Measurements from ENCODE around the gene SYNPR. TPM values are rescaled to one million over a fixed set of nuclear protein-coding genes. Genes with fewer than 3 reads are reported as not detected.

SYNPR gene
- total RNA-seq, 2 experiments from 2014 or later = not detected

GRCh38 chr3:63492464-63492863, 214.4 kb downstream of the SYNPR start:
- no peaks in the 10 kb centered on the region for H3K27me3 Mint-ChIP-seq
- no peaks in the 10 kb centered on the region for H3K9me3 Mint-ChIP-seq
- H3K4me3 Mint-ChIP-seq = no peak overlapping the region
- POLR2A ChIA-PET = no interaction called here
- intact Hi-C loops (cut with micrococcal nuclease) = no loop called here
- no peaks in the 10 kb centered on the region for H3K4me1 Mint-ChIP-seq (ENCODE audit: low read depth)
- CTCF ChIA-PET = no interaction called here
- no peaks in the 10 kb centered on the region for H3K36me3 Mint-ChIP-seq
- H3K27ac Mint-ChIP-seq = no peak overlapping the region
- no peak for DNase-seq

DNA sequence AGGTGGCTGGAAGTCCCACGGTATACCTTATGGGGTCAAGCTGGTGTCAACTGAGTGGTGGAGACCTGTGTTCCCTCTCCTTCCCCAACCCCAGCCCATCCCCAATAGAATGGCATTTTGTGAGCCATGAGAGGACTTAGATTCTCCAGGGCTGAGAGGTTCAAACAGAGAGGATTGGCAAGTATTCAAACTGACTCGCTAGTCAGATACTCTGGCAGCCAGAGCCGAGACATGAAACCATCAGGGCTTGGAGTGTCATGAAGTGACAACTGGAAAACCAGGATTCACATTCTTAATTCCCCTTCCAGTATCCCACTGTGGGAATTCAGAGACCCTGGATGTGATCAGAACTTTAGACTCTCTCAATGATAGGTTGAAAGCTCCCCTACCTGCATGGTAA, 215.0 kb downstream of the SYNPR start:
- Mint-ChIP-seq H3K27me3 (no peaks in the 10 kb centered on the region), H3K36me3 (no peaks in the 10 kb centered on the region), H3K27ac (no peak overlapping the region), H3K9me3 (no peaks in the 10 kb centered on the region), H3K4me1 (ENCODE audit: low read depth) (no peaks in the 10 kb centered on the region), H3K4me3 (no peak overlapping the region)
- intact Hi-C loops (cut with micrococcal nuclease) = no loop called here
- CTCF ChIA-PET = no interaction called here
- POLR2A ChIA-PET = no interaction called here
- no peak for DNase-seq

DNA sequence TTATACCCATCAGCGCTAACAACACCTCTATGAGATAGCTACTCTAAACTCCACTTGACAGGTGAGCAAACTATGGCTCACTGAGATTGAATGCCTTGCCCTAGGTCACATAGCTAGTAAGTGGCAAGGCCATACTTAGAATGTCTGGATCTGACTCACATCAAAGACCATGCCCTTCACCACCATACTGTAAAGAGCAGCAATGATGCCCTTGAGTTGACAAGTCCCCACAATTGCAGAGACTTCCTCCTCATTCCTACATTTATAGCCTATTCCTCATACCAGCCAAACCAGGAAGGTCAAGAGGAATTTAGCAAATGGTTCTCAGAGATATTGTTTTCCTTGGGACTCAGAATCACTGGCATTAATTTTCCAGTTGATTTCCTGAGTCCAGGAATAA, 216.5 kb downstream of the SYNPR start:
- no peak for DNase-seq
- no peaks in the 10 kb centered on the region for H3K27me3 Mint-ChIP-seq
- no peaks in the 10 kb centered on the region for H3K36me3 Mint-ChIP-seq
- intact Hi-C loops (cut with micrococcal nuclease) = no loop called here
- no peak overlapping the region for H3K27ac Mint-ChIP-seq
- H3K4me1 Mint-ChIP-seq (ENCODE audit: low read depth) = no peaks in the 10 kb centered on the region
- ChIA-PET CTCF (no interaction called here), POLR2A (no interaction called here)
- no peak overlapping the region for H3K4me3 Mint-ChIP-seq
- no peaks in the 10 kb centered on the region for H3K9me3 Mint-ChIP-seq

DNA sequence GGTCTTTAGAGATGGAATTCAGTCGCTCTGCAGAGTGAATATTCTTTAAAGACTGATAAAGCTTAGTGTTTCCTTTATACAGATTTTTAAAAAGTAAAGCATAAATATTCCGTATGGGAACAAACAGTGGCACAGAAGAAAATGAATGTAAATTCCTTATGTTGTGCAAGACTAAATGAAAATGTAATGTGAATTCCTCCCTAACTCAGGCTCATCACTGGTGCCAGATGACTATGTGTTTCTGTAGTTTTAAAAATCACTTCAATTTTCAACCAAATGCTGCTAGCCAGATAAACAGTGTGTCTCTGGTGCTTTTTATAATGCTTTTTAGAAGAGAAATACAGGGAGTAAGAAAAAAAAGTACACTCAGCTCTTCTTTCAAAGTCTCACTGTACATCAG, 219.5 kb downstream of the SYNPR start:
- Mint-ChIP-seq H3K4me1 (ENCODE audit: low read depth) (no peaks in the 10 kb centered on the region), H3K27ac (no peak overlapping the region), H3K4me3 (no peak overlapping the region), H3K9me3 (no peaks in the 10 kb centered on the region), H3K27me3 (no peaks in the 10 kb centered on the region), H3K36me3 (no peaks in the 10 kb centered on the region)
- intact Hi-C loops (cut with micrococcal nuclease) = no loop called here
- ChIA-PET CTCF (no interaction called here), POLR2A (no interaction called here)
- no peak for DNase-seq

DNA sequence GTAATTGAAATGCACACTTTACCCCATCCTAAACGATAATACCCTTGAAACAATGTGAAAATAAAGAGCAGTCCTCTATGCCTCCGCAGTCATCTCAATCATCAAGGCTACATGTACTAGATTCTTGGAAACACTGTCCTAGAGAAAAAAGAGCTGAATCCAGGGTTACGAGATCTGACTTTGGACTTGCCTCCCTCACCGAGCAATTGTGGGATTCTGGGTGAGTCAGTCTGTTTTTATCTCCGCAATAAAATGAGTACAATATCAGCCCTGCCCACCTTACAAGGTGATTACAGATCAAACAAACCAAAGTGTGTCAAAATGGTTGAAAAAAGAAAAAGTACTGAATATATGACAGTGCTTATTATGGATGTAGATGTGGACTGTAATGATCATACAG, 222.1 kb downstream of the SYNPR start:
- H3K27me3 Mint-ChIP-seq = no peaks in the 10 kb centered on the region
- H3K4me3 Mint-ChIP-seq = no peak overlapping the region
- H3K4me1 Mint-ChIP-seq (ENCODE audit: low read depth) = no peaks in the 10 kb centered on the region
- intact Hi-C loops (cut with micrococcal nuclease) = no loop called here
- no peak overlapping the region for H3K27ac Mint-ChIP-seq
- H3K36me3 Mint-ChIP-seq = no peaks in the 10 kb centered on the region
- no peak for DNase-seq
- CTCF ChIA-PET = no interaction called here
- POLR2A ChIA-PET = no interaction called here
- H3K9me3 Mint-ChIP-seq = no peaks in the 10 kb centered on the region

- H3K4me3 Mint-ChIP-seq = no peak overlapping the region
- DNase-seq = no peak
- no peaks in the 10 kb centered on the region for H3K27me3 Mint-ChIP-seq
- H3K36me3 Mint-ChIP-seq = no peaks in the 10 kb centered on the region
- H3K27ac Mint-ChIP-seq = no peak overlapping the region
- ChIA-PET POLR2A (no interaction called here), CTCF (no interaction called here)
- H3K9me3 Mint-ChIP-seq = no peaks in the 10 kb centered on the region
- intact Hi-C loops (cut with micrococcal nuclease) = no loop called here
- H3K4me1 Mint-ChIP-seq (ENCODE audit: low read depth) = no peaks in the 10 kb centered on the region
These were observed 230.2 kb downstream of the SYNPR start for GRCh38 chr3:63508305-63508704.

DNA sequence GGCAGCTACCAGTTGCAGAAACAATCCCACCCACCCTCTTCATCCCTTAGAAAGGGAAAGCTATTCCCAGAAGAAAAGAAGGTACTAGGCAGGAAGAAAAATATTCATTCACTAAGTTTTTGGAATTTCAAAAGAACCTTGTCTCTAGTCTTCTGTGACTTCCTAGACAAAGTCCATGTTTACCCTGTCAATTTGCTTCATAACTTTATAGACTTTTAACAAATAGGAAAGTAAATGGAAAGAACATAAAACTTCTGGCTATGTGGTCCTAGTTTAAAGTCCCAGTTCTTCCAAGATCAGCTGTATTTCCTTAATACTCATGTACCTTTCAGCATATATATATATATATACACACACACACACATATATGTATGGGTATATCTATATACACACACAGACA, 230.7 kb downstream of the SYNPR start:
- no peak for DNase-seq
- Mint-ChIP-seq H3K36me3 (no peaks in the 10 kb centered on the region), H3K27ac (no peak overlapping the region), H3K4me1 (ENCODE audit: low read depth) (no peaks in the 10 kb centered on the region), H3K9me3 (no peaks in the 10 kb centered on the region), H3K27me3 (no peaks in the 10 kb centered on the region), H3K4me3 (no peak overlapping the region)
- CTCF ChIA-PET = no interaction called here
- intact Hi-C loops (cut with micrococcal nuclease) = no loop called here
- POLR2A ChIA-PET = no interaction called here

- ChIA-PET POLR2A (no interaction called here), CTCF (no interaction called here)
- intact Hi-C loops (cut with micrococcal nuclease) = no loop called here
- no peaks in the 10 kb centered on the region for H3K36me3 Mint-ChIP-seq
- no peak overlapping the region for H3K4me3 Mint-ChIP-seq
- no peaks in the 10 kb centered on the region for H3K4me1 Mint-ChIP-seq (ENCODE audit: low read depth)
- H3K27me3 Mint-ChIP-seq = no peaks in the 10 kb centered on the region
- DNase-seq = no peak
- no peak overlapping the region for H3K27ac Mint-ChIP-seq
- H3K9me3 Mint-ChIP-seq = no peaks in the 10 kb centered on the region
These were observed 235.7 kb downstream of the SYNPR start for GRCh38 chr3:63513791-63514190.

DNA sequence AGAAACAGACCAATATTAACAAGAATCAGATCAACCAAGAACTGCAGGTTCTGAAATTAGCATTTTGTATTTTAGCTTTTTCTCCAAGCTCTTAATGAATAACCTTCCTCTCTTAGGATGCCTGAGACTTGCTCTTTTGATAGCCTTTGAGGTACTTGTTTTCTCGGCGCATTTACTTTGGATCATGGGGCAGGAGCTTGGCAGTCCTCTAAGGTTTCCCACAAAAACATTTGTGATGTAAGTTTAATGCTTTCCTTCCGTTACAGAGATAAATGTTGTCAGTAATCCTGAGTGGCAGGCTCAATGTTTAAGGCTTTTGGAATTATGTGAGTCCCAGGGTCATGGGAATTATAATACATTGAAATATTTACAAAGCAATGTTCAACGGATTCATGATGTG, 236.6 kb downstream of the SYNPR start:
- Mint-ChIP-seq H3K9me3 (no peaks in the 10 kb centered on the region), H3K4me3 (no peak overlapping the region)

DNA sequence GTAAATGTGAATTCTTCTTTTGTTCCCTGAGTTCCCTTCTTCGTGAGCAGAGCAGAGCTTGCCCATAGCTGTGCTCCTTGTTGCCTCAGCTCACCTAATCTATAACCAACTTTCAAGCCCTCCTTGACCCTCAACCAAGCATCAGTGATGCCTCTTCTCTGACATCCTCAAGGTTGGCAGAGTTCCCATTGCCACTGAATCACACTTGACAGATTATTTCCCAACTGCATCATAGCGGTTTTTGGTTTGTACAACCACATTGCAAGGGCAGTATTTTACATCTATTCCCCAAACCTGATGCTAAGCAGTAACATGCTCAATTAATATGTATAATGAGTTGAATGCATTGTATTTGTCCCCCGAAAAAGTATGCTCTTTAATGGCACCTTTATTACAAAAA, 241.3 kb downstream of the SYNPR start:
- Mint-ChIP-seq H3K4me3 (no peak overlapping the region), H3K4me1 (ENCODE audit: low read depth) (no peaks in the 10 kb centered on the region), H3K27ac (no peak overlapping the region), H3K27me3 (peaks cover 2% of the 10 kb centered on the region), H3K36me3 (no peaks in the 10 kb centered on the region), H3K9me3 (no peaks in the 10 kb centered on the region)
- ChIA-PET POLR2A (no interaction called here), CTCF (no interaction called here)
- no peak for DNase-seq
- intact Hi-C loops (cut with micrococcal nuclease) = no loop called here

More for the DNA sequence above, 236.6 kb downstream of the SYNPR start:
- POLR2A ChIA-PET = no interaction called here
- DNase-seq = no peak
- Mint-ChIP-seq H3K36me3 (no peaks in the 10 kb centered on the region), H3K27me3 (no peaks in the 10 kb centered on the region), H3K27ac (no peak overlapping the region), H3K4me1 (ENCODE audit: low read depth) (no peaks in the 10 kb centered on the region)
- intact Hi-C loops (cut with micrococcal nuclease) = no loop called here
- CTCF ChIA-PET = no interaction called here

- H3K4me3 Mint-ChIP-seq = no peak overlapping the region
- H3K4me1 Mint-ChIP-seq (ENCODE audit: low read depth) = no peaks in the 10 kb centered on the region
- intact Hi-C loops (cut with micrococcal nuclease) = no loop called here
- CTCF ChIA-PET = no interaction called here
- peaks cover 2% of the 10 kb centered on the region for H3K27me3 Mint-ChIP-seq
- no peak for DNase-seq
- no peak overlapping the region for H3K27ac Mint-ChIP-seq
- no peaks in the 10 kb centered on the region for H3K9me3 Mint-ChIP-seq
- POLR2A ChIA-PET = no interaction called here
- no peaks in the 10 kb centered on the region for H3K36me3 Mint-ChIP-seq
These were observed 243.5 kb downstream of the SYNPR start for GRCh38 chr3:63521657-63522056.

DNA sequence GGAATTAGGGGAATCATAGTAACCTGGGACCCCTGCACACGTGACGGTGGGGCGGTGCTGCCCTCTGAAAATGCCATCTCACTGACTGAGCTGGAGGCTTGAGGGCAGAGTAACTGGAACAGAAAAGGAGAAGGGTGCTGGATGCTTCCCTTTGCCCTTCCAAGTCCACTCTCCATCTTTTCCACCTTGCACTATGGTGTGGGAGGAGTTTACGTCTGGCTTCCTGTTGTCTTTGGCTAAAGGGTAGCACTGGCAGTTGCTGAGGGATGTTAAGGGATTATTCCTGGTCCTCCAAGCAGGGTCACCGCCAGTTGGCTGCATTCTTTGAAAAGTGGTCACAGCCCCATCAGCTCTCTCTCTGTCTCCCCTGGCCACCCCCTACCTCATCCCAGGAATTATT, 245.0 kb downstream of the SYNPR start:
- ChIA-PET POLR2A (no interaction called here), CTCF (no interaction called here)
- Mint-ChIP-seq H3K36me3 (no peaks in the 10 kb centered on the region), H3K27me3 (peaks cover 2% of the 10 kb centered on the region), H3K4me1 (ENCODE audit: low read depth) (no peaks in the 10 kb centered on the region), H3K4me3 (no peak overlapping the region), H3K27ac (no peak overlapping the region), H3K9me3 (no peaks in the 10 kb centered on the region)
- no peak for DNase-seq
- intact Hi-C loops (cut with micrococcal nuclease) = no loop called here

DNA sequence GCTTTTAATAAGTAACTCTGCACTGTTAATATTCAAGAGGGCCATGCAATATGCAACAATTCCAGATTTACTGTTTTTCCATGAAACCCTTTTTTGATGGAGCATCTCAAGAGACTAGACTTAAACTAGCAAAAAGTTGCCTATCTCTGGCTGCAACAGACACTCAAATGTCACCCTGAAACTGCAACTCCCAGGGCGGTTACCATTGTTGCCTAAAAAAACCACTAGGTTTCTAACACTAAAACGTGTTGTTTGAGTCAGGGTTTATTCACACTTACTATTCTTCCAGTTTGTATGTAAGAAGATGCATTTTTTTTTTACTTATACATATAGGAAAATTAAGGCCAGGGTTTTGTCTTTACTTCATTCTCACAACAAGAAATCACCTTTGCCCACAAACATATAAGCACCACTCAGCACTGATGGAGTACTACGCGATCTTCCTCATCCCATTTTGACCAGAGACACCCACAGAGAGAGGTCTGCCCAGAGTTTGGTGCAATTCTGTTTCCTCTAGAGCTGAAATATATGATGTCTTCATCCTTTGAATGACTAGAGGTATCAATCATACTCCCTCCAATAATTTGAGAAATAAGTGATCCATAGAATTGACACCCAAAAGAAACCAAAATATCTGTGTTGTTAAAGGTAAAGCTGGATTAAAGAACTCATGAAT, 250.4 kb downstream of the SYNPR start:
- intact Hi-C loops (cut with micrococcal nuclease) = no loop called here
- no peak overlapping the region for H3K27ac Mint-ChIP-seq
- no peaks in the 10 kb centered on the region for H3K4me1 Mint-ChIP-seq (ENCODE audit: low read depth)
- no peak for DNase-seq
- no peaks in the 10 kb centered on the region for H3K9me3 Mint-ChIP-seq
- no peak overlapping the region for H3K4me3 Mint-ChIP-seq
- peaks cover 2% of the 10 kb centered on the region for H3K27me3 Mint-ChIP-seq
- CTCF ChIA-PET = no interaction called here
- POLR2A ChIA-PET = no interaction called here
- no peaks in the 10 kb centered on the region for H3K36me3 Mint-ChIP-seq

- Mint-ChIP-seq H3K27ac (no peak overlapping the region), H3K4me1 (ENCODE audit: low read depth) (no peaks in the 10 kb centered on the region), H3K4me3 (no peak overlapping the region), H3K9me3 (no peaks in the 10 kb centered on the region), H3K36me3 (no peaks in the 10 kb centered on the region), H3K27me3 (peaks cover 2% of the 10 kb centered on the region)
- CTCF ChIA-PET = no interaction called here
- no peak for DNase-seq
- intact Hi-C loops (cut with micrococcal nuclease) = no loop called here
- POLR2A ChIA-PET = no interaction called here
These were observed 254.4 kb downstream of the SYNPR start for GRCh38 chr3:63532521-63532920.
